Thyroid gland (tissue), 4 donors: Measurements from ENCODE around the gene FHOD3. TPM values are rescaled to one million over a fixed set of nuclear protein-coding genes. Genes with fewer than 3 reads are reported as not detected.

Experiments
- DNase-seq, 2 donors: peaks; one replicate each; pipeline ENCODE4 v3.0.0-alpha.2; 2019
- H3K27ac ChIP-seq, 3 donors: fragments of 200-600 bp; sonication (generic); 1 replicate in 2 of 3; 2 replicates in 1 of 3; pipeline ENCODE4 v1.5.1; 2016 to 2019; ENCODE audit warnings: mild to moderate bottlenecking in 1 of 3, moderate library complexity in 1 of 3
- H3K27me3 ChIP-seq: fragments of 200-600 bp; sonication (generic); one replicate; pipeline ENCODE4 v1.5.1; 2019
- H3K36me3 ChIP-seq, 2 donors: fragments of 200-600 bp; sonication (generic); one replicate each; pipeline ENCODE4 v1.5.1; 2016 to 2019
- H3K4me1 ChIP-seq, 2 donors: fragments of 200-600 bp; sonication (generic); one replicate each; pipeline ENCODE4 v1.5.1; 2017 to 2019
- H3K4me3 ChIP-seq, 3 donors: fragments of 200-600 bp; sonication (generic); replicated peaks in 1 of 3; 1 replicate in 2 of 3; 2 replicates in 1 of 3; pipeline ENCODE4 v1.5.1; 2016; ENCODE audit warnings: mild to moderate bottlenecking in 1 of 3
- H3K9me3 ChIP-seq: fragments of 200-600 bp; sonication (generic); one replicate; pipeline ENCODE4 v1.5.1; 2017
- POLR2A ChIP-seq, 2 donors: fragments of 450-650 bp; IDR thresholded peaks; one replicate each; pipeline ENCODE4 v1.6.1; 2017; ENCODE audit warnings: antibody characterized with exemption in 2 of 2, mild to moderate bottlenecking in 2 of 2, moderate library complexity in 1 of 2
- WGBS, 2 donors: methylation state at CpG; one replicate each; pipeline ENCODE4 v1.1.5; 2017; 5-methylcytosine and 5-hydroxymethylcytosine counted together
- intact Hi-C: fragments of 100-400 bp; cut with DNase I; formaldehyde crosslinking; loops from one replicate; pipeline ENCODE4 v1.15.1; 2023
- total RNA-seq, 4 donors: library from RNA; depleted of rRNA; stranded (reverse); fragments of >200 nt; gene quantifications; one replicate each; pipeline ENCODE4 v1.2.3, GENCODE V29; 2016
- TF ChIP-seq, protein P1 (sequence below), 6 experiments: fragments of 200-600 bp in 3 of 6; fragments of 450-650 bp in 3 of 6; sonication (generic) in 3 of 6; IDR thresholded peaks; one replicate each; pipeline ENCODE4 v1.5.1; 2016 to 2019; ENCODE audit warnings: antibody characterized with exemption in 6 of 6, mild to moderate bottlenecking in 2 of 6, inconsistent platforms in 1 of 6, moderate library complexity in 1 of 6

The FHOD3 gene
- total RNA-seq, 4 donors from 2014 or later = 1.6 to 6.9 (median 4.8) TPM

DNA sequence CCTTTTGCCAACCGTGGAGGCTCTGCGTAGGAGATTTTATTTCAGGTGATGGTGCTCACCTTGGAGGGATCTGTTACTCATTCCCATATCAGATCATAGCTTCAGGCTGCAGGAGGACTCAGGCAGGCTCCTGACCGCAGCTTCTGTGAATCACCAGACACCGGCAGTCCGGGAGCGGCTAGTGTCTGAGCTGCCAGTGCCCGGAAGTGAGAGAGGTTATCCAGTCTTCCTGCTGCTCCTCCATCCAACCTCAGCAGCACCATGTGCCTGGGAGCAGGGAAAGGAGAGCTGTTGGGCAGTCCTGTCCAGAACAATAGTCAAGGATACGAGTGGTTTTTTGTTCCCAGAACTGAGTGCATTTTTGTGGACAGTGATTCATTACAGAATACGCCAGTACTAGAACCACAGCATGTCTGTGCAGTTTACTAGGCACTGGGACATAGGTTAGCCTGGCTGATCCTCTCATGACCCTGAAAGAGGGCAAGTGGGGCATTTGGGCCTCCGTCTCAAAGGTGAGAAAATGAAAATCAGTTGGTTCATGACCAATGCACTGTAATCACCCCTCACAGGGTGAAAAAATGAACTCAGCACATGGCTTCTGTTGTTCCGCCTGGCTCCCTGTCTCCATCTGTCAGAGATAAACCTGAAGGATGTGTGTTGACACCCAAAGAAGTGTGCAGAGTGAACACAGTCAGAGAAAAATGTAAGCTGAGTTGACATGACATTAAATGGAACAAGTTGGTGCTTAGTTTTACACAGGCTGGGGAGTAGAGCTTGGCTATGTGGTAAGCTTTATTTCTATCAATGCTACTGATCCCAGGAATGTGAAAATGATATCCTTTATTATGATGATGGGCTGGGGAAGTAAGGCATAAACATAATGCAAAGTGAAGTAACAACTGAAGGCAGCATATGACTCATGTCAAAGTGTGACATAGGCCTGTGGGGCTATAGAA lies 12.2 kb downstream of the FHOD3 start:
- TF ChIP-seq, protein P1, sequence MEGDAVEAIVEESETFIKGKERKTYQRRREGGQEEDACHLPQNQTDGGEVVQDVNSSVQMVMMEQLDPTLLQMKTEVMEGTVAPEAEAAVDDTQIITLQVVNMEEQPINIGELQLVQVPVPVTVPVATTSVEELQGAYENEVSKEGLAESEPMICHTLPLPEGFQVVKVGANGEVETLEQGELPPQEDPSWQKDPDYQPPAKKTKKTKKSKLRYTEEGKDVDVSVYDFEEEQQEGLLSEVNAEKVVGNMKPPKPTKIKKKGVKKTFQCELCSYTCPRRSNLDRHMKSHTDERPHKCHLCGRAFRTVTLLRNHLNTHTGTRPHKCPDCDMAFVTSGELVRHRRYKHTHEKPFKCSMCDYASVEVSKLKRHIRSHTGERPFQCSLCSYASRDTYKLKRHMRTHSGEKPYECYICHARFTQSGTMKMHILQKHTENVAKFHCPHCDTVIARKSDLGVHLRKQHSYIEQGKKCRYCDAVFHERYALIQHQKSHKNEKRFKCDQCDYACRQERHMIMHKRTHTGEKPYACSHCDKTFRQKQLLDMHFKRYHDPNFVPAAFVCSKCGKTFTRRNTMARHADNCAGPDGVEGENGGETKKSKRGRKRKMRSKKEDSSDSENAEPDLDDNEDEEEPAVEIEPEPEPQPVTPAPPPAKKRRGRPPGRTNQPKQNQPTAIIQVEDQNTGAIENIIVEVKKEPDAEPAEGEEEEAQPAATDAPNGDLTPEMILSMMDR (IDR thresholded peaks at IDR 0.05) = no peak
- no peak for TF ChIP-seq POLR2A (IDR thresholded peaks at IDR 0.05)
- no peak overlapping the region for H3K4me3 ChIP-seq
- no peaks in the 10 kb centered on the region for H3K27me3 ChIP-seq
- 79 to 90% methylated on average over 11 of the region's 11 CpGs for WGBS, 2 donors
- DNase-seq = no peak
- no peaks in the 10 kb centered on the region for H3K9me3 ChIP-seq
- H3K36me3 ChIP-seq = no peaks in the 10 kb centered on the region
- intact Hi-C loops = no loop called here
- peaks cover 3 to 6% of the 10 kb centered on the region in 2 donors for H3K4me1 ChIP-seq
- H3K27ac ChIP-seq = no peak overlapping the region

DNA sequence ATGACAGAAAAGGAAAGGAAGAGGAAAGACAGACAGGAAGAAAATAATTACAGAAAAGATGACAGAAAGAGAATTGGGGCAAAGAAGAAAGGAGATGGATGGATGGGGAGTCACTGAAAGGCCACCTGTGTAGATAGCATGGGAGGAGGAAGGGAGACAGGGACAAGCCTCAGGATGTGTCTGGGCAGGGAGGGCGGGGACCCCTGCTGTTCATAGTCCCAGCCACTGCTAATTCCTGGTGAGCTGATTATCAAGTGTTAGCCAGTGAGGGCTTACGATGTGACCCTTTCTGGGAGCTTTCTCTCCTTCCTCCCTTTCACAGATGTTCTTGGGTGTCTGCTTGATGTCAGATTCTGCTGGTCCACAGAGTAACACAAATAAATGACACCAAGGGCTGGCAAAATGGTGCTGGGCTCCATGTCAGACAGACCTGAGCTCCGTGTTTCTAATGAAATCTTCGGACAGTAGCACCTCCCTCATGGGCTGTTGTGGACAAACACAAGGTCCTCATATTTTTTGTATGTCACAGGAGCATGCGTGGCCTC lies 13.6 kb downstream of the FHOD3 start:
- Histone ChIP-seq H3K4me3 (no peak overlapping the region), H3K27me3 (no peaks in the 10 kb centered on the region), H3K4me1 (peaks cover 11 to 16% of the 10 kb centered on the region in 2 donors), H3K36me3 (no peaks in the 10 kb centered on the region), H3K27ac (no peak overlapping the region), H3K9me3 (no peaks in the 10 kb centered on the region)
- 88 to 92% methylated on average over 5 of the region's 5 CpGs for WGBS, 2 donors
- DNase-seq = no peak
- intact Hi-C loops = no loop called here
- no peak for TF ChIP-seq POLR2A (IDR thresholded peaks at IDR 0.05)
- TF ChIP-seq, protein P1 (IDR thresholded peaks at IDR 0.05) = no peak

DNA sequence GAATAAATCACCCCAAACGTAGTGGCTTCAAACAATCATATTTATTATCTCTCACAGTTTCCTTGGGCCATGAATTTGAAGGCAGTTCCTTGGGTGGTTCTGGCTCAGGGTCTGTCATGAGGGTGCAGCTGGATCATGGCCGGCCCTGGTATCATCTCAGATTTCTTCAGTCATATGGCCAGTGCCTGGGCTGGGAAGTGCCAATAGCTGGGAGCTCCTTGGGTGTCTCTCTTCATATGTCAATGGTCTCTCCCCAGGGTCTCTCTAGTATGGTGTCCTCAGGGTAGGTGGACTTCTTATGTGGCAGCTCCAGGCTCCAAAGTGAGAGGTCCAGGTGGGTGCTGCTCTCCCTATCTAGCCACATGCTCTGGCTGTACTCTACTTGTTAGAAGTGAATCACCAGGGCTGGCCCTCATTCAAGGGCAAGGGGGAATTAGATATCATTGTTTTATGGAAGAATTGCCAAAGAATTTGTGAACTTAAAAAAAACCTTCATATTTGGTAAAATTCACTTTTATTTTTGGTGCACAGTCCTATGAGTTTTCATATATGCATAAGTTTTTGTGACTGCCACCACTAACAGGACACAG lies 15.4 kb downstream of the FHOD3 start:
- H3K9me3 ChIP-seq = no peaks in the 10 kb centered on the region
- no peak overlapping the region for H3K4me3 ChIP-seq
- no peak for DNase-seq
- H3K27me3 ChIP-seq = no peaks in the 10 kb centered on the region
- no peak overlapping the region for H3K27ac ChIP-seq
- intact Hi-C loops = no loop called here
- whole genome bisulfite sequencing, 2 donors = 91 to 93% methylated on average over 2 of the region's 2 CpGs
- TF ChIP-seq, protein P1 (IDR thresholded peaks at IDR 0.05) = no peak
- no peak for TF ChIP-seq POLR2A (IDR thresholded peaks at IDR 0.05)
- peaks cover 11 to 16% of the 10 kb centered on the region in 2 donors for H3K4me1 ChIP-seq
- H3K36me3 ChIP-seq = no peaks in the 10 kb centered on the region

DNA sequence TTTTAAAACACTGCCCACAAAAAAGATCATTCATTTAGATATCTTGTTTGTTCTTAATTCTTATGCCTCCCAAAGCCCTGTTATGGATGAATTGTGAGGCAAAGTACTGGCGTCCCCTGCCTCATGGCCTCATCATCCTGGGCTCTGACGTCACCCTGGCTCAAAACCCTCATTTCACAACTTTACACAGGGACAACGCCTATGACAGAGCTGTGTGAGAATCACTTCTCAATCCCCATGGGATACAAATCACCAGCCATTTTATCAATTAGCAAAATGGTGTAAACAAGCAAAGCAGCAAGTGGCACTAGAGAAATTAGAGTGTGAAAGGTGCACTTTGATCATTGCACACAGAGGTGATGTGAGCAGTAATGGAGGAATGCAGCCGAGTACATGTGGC lies 16.6 kb downstream of the FHOD3 start:
- Histone ChIP-seq H3K36me3 (no peaks in the 10 kb centered on the region), H3K27me3 (no peaks in the 10 kb centered on the region), H3K4me3 (no peak overlapping the region), H3K4me1 (peaks cover 11 to 16% of the 10 kb centered on the region in 2 donors), H3K27ac (peak overlapping the region in 1 of 3 donors; percentile 2), H3K9me3 (no peaks in the 10 kb centered on the region)
- DNase-seq = no peak
- 72 to 73% methylated on average over 4 of the region's 4 CpGs for WGBS, 2 donors
- intact Hi-C loops = no loop called here
- TF ChIP-seq, protein P1 (IDR thresholded peaks at IDR 0.05) = no peak
